Left lung (tissue), 10 donors: Measurements from ENCODE around the gene PRKCI. TPM values are rescaled to one million over a fixed set of nuclear protein-coding genes. Genes with fewer than 3 reads are reported as not detected.
A peak's percentile ranks its signal among the peaks of the same experiment; 100 is the strongest.
"Not testable (repeated sequence)": the region's sequence is repeated elsewhere in the genome, so short reads cannot be mapped to it uniquely, and the experiment has no call there.

ENCODE experiments used
- ATAC-seq: fragments of 200-7000 bp; cut with Tn5 transposase; one replicate; pipeline ENCODE4 v1.9.1; 2020; ENCODE audit warnings: moderate library complexity
- DNase-seq, 4 donors: peaks; one replicate each; pipeline ENCODE4 v3.0.0-alpha.2; 2013 to 2020
- H3K27ac ChIP-seq, 2 donors: fragments of 200-600 bp; sonication (generic) in 1 of 2; one replicate each; pipeline versions ENCODE4 v1.5.0 to v1.8.0; 2020 to 2021
- H3K27me3 ChIP-seq, 2 donors: fragments of 200-600 bp; sonication (generic) in 1 of 2; one replicate each; pipeline versions ENCODE4 v1.5.0 to v1.8.0; 2020 to 2021
- H3K36me3 ChIP-seq, 2 donors: fragments of 200-600 bp; sonication (generic) in 1 of 2; one replicate each; pipeline versions ENCODE4 v1.5.0 to v1.8.0; 2020 to 2021
- H3K4me1 ChIP-seq, 2 donors: fragments of 200-600 bp; one replicate each; pipeline ENCODE4 v1.8.0; 2021
- H3K4me3 ChIP-seq, 2 donors: fragments of 200-600 bp; sonication (generic) in 1 of 2; one replicate each; pipeline versions ENCODE4 v1.5.0 to v1.8.0; 2020 to 2021; ENCODE audit warnings: mild to moderate bottlenecking in 1 of 2
- H3K9me3 ChIP-seq, 2 donors: fragments of 200-600 bp; sonication (generic) in 1 of 2; one replicate each; pipeline versions ENCODE4 v1.5.0 to v1.8.0; 2020 to 2021
- intact Hi-C, 2 donors: fragments of 100-400 bp; cut with DNase I; formaldehyde crosslinking; loops; one replicate each; pipeline versions ENCODE4 v1.11.2 to v1.14.2; 2022
- polyA plus RNA-seq, 6 donors: library from polyadenylated mRNA; unstranded; fragments of 120-200 nt; gene quantifications; one replicate each; pipeline ENCODE4 v1.2.1, GENCODE V29; 2013; ENCODE audit not compliant: insufficient read length in 6 of 6
- total RNA-seq, 2 donors: library from RNA; stranded (reverse); fragmentation: NEBNext Ultra II Directional; extraction: Animal tissue kit (Norgen Biotek cat#: 25700); gene quantifications; one replicate each; pipeline ENCODE4 v1.2.1, GENCODE V29; 2021
- TF ChIP-seq, protein P1 (sequence below), 2 donors: fragments of 200-600 bp; sonication (generic) in 1 of 2; IDR thresholded peaks; one replicate each; pipeline versions ENCODE4 v1.5.0 to v1.8.0; 2021; ENCODE audit warnings: antibody characterized with exemption in 2 of 2
- donor health status: DM: no; HTN: yes; CAD: no.
- donor health status: DM: no; HTN: no; CAD: no.

The PRKCI gene
- total and polyA plus RNA-seq, 8 donors, result 33.0 to 82.4 (median 67.9) TPM

DNA sequence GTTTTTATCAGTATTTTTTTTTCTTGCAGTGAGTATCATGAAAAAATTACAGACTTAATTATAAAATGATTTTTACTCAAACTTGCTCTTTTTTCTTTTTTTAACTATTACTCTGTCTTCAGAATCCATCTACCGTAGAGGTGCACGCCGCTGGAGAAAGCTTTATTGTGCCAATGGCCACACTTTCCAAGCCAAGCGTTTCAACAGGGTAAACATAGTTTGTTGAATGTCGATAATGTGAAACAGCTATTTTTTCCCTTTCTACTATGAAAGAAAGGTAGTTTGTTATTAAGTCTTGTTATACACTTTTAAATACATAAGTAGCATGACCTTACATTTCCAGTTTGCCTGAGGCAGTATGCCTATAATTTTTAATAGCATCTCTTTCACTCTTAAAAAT, 45.6 kb downstream of the PRKCI start:
- TF ChIP-seq, protein P1, sequence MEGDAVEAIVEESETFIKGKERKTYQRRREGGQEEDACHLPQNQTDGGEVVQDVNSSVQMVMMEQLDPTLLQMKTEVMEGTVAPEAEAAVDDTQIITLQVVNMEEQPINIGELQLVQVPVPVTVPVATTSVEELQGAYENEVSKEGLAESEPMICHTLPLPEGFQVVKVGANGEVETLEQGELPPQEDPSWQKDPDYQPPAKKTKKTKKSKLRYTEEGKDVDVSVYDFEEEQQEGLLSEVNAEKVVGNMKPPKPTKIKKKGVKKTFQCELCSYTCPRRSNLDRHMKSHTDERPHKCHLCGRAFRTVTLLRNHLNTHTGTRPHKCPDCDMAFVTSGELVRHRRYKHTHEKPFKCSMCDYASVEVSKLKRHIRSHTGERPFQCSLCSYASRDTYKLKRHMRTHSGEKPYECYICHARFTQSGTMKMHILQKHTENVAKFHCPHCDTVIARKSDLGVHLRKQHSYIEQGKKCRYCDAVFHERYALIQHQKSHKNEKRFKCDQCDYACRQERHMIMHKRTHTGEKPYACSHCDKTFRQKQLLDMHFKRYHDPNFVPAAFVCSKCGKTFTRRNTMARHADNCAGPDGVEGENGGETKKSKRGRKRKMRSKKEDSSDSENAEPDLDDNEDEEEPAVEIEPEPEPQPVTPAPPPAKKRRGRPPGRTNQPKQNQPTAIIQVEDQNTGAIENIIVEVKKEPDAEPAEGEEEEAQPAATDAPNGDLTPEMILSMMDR (IDR thresholded peaks at IDR 0.05), result no peak
- DNase-seq (no peak), ATAC-seq (no peak)
- Histone ChIP-seq H3K4me1 (no peaks in the 10 kb centered on the region), H3K9me3 (no peaks in the 10 kb centered on the region), H3K27ac (no peak overlapping the region), H3K36me3 (peaks cover 0 to 56% of the 10 kb centered on the region in 2 donors), H3K4me3 (no peak overlapping the region), H3K27me3 (no peaks in the 10 kb centered on the region)
- intact Hi-C loops, result no loop called here

GRCh38 chr3:170269673-170270254, 47.5 kb downstream of the PRKCI start:
- H3K4me1 ChIP-seq, H3K9me3 ChIP-seq, H3K27me3 ChIP-seq, H3K27ac ChIP-seq, DNase-seq, intact Hi-C loops, ATAC-seq, H3K4me3 ChIP-seq: not testable (repeated sequence)
- peaks cover 0 to 58% of the 10 kb centered on the region in 2 donors for H3K36me3 ChIP-seq

GRCh38 chr3:170270282-170270881, 48.2 kb downstream of the PRKCI start:
- ATAC-seq (no peak), DNase-seq (no peak)
- no peaks in the 10 kb centered on the region for H3K4me1 ChIP-seq
- no peaks in the 10 kb centered on the region for H3K9me3 ChIP-seq
- H3K27ac ChIP-seq, result no peak overlapping the region
- H3K27me3 ChIP-seq, result no peaks in the 10 kb centered on the region
- H3K4me3 ChIP-seq, result no peak overlapping the region
- TF ChIP-seq, protein P1 (IDR thresholded peaks at IDR 0.05), result no peak
- H3K36me3 ChIP-seq, result peaks cover 0 to 58% of the 10 kb centered on the region in 2 donors
- intact Hi-C loops, result no loop called here

DNA sequence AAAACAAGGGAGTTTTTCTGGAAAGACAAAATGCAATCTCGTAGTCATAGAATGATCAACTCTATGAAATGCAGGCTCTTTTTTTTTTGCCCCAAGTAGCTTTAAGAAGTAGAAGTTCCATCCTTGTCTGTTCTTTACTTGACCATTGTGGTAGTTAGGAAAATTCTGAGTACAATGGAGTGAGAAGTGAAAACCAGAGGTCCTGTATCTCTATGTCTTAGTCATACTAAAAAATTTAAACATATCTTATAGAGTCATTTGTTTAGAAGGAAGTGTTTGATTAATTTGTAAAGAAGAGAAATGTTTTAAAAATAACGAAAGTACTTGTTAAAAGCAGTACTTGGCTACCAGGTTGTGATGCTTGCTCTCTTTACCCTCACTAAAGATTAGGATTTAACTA, 52.4 kb downstream of the PRKCI start:
- no peak overlapping the region for H3K27ac ChIP-seq
- peaks cover 0 to 13% of the 10 kb centered on the region in 2 donors for H3K4me1 ChIP-seq
- DNase-seq, result no peak
- H3K4me3 ChIP-seq, result no peak overlapping the region
- H3K27me3 ChIP-seq, result no peaks in the 10 kb centered on the region
- no peak for ATAC-seq
- no peaks in the 10 kb centered on the region for H3K9me3 ChIP-seq
- H3K36me3 ChIP-seq, result peaks cover 0 to 49% of the 10 kb centered on the region in 2 donors
- TF ChIP-seq, protein P1 (IDR thresholded peaks at IDR 0.05), result no peak
- intact Hi-C loops, result no loop called here

DNA sequence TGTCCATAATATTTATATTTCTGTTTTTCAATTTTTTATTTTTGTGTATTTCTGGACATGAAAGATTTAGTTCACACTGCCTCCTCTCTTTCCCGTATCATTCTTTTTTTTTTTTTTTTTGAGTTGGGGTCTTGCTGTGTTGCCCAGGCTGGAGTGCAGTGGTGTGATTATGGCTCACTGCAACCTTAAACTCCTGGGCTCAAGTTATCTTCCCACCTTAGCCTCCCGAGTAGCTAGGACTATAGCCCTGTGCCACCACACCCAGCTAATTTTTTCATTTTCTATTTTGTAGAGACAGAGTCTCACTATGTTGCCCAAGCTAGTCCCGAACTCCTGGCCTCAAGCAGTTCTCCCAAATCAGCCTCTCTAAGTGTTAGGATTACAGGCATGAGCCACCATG, 53.6 kb downstream of the PRKCI start:
- no peaks in the 10 kb centered on the region for H3K9me3 ChIP-seq
- DNase-seq (no peak), ATAC-seq (no peak)
- TF ChIP-seq, protein P1 (IDR thresholded peaks at IDR 0.05), result no peak
- H3K4me1 ChIP-seq, result peaks cover 0 to 13% of the 10 kb centered on the region in 2 donors
- H3K27me3 ChIP-seq, result no peaks in the 10 kb centered on the region
- peaks cover 0 to 45% of the 10 kb centered on the region in 2 donors for H3K36me3 ChIP-seq
- H3K27ac ChIP-seq, result no peak overlapping the region
- intact Hi-C loops, result no loop called here
- no peak overlapping the region for H3K4me3 ChIP-seq

- H3K4me3 ChIP-seq, H3K27me3 ChIP-seq, DNase-seq, intact Hi-C loops, H3K9me3 ChIP-seq, H3K27ac ChIP-seq: not testable (repeated sequence)
- peaks cover 0 to 41% of the 10 kb centered on the region in 2 donors for H3K36me3 ChIP-seq
- ATAC-seq, result peak; percentile 11
- peaks cover 0 to 13% of the 10 kb centered on the region in 2 donors for H3K4me1 ChIP-seq
Measured at GRCh38 chr3:170277311-170277710, 55.1 kb downstream of the PRKCI start.
